VCaP (cell line): ENCODE results near the gene ZC3HAV1.
A peak's percentile ranks its signal among the peaks of the same experiment; 100 is the strongest.
"Not testable (repeated sequence)": the region's sequence is repeated elsewhere in the genome, so short reads cannot be mapped to it uniquely, and the experiment has no call there.

Experiments used
- H3K27ac ChIP-seq: fragments of 450-650 bp; 2 replicates; pipeline ENCODE4 v1.5.1; 2017
- TF ChIP-seq, protein P1 (sequence below): fragments of 450-650 bp; conservative IDR thresholded peaks from 2 replicates; pipeline ENCODE4 v1.5.1; 2017; ENCODE audit warnings: mild to moderate bottlenecking, moderate library complexity

Gene ZC3HAV1

GRCh38 chr7:139103057-139103815, 6.3 kb downstream of the ZC3HAV1 start:
- TF ChIP-seq, protein P1, sequence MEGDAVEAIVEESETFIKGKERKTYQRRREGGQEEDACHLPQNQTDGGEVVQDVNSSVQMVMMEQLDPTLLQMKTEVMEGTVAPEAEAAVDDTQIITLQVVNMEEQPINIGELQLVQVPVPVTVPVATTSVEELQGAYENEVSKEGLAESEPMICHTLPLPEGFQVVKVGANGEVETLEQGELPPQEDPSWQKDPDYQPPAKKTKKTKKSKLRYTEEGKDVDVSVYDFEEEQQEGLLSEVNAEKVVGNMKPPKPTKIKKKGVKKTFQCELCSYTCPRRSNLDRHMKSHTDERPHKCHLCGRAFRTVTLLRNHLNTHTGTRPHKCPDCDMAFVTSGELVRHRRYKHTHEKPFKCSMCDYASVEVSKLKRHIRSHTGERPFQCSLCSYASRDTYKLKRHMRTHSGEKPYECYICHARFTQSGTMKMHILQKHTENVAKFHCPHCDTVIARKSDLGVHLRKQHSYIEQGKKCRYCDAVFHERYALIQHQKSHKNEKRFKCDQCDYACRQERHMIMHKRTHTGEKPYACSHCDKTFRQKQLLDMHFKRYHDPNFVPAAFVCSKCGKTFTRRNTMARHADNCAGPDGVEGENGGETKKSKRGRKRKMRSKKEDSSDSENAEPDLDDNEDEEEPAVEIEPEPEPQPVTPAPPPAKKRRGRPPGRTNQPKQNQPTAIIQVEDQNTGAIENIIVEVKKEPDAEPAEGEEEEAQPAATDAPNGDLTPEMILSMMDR, result no peak
- peak overlapping the region; percentile 97 for H3K27ac ChIP-seq

- H3K27ac ChIP-seq, result not testable (repeated sequence)
Measured at GRCh38 chr7:139101637-139102158, 7.8 kb downstream of the ZC3HAV1 start.

- peak overlapping the region; percentile 18 for H3K27ac ChIP-seq
- TF ChIP-seq, protein P1, result no peak
Measured at GRCh38 chr7:139099172-139099947, 10.2 kb downstream of the ZC3HAV1 start.

GRCh38 chr7:139095194-139095659, 14.3 kb downstream of the ZC3HAV1 start:
- TF ChIP-seq, protein P1, result no peak
- H3K27ac ChIP-seq, result peak overlapping the region; percentile 82

DNA sequence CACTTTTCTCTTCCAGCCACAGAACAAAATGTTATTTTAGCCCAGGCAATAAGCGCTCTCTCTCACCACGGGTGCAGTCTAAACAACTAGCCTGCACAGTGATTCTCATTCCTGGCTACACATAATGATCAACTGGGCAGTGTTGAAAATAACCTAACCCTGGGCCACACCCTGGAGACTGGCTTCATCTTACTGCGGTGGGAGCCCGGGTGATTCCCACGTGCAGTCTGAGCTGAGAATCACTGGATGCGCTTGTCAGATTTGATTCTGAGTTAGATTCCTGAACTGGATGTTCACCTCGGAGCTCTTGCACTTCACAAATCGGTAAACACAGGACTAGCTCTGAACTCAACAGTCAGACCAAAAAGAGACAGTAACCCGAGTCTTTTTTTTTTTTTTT, 14.9 kb downstream of the ZC3HAV1 start:
- H3K27ac ChIP-seq, result peak overlapping the region; percentile 82
- TF ChIP-seq, protein P1, result no peak

DNA sequence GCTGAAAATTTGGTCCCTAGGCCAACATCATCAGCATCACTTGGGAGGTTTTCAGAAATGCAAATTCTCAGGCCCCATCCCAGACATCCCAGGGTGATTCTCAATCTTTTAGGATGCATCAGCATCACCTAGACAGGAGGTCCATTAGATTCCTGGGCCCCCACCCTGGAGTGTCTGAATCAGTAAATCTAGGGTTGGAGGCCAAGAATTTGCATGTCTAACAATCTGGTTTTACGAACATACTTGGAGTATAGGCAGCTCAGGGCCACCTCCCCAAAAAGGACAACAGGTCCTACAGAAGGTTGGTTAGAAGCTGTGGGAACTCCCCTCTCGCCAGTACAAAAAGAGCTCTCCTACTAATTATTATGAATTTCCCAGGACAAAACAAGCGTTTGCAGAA, 15.5 kb downstream of the ZC3HAV1 start:
- TF ChIP-seq, protein P1, result no peak
- H3K27ac ChIP-seq, result peak overlapping the region; percentile 82

GRCh38 chr7:139093512-139093911, 16.0 kb downstream of the ZC3HAV1 start:
- H3K27ac ChIP-seq, result peak overlapping the region; percentile 82

DNA sequence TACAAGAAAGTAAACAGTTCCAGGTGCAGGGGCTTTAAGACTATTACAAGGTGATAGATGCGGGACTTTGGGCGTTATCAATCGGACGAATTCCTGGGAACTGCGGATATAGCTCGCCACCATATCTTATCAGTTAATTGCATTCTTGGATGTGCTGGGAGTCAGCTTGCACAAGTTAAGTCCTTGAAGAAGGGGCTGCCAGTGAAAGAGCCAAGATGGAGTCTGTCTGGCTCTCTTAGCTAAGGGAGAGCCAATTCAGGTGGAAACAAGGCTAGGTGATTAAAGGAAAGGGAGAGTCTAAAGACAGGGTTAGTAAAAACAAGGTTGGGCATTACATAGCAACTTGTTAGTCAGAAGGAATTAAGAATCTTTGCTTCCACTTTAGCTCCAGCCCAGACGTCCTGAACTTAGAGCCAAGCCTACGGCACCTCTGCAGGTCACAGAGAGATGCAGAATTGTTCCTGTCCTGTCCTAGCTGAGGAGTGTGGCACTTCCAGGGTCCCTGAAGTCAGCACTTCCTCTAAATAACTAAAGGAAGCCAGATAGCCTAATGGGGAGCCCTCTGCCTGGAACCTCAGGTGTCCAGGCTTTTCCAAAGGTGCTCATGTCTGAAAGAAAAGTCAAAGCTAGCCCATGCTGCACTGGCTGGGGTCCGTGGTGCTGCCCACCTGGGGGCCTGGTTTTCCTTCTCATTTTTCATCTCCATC, 17.3 kb downstream of the ZC3HAV1 start:
- no peak overlapping the region; the same call in 1 of the 2 replicates for H3K27ac ChIP-seq
- TF ChIP-seq, protein P1, result no peak
